CD4-positive, alpha-beta T cell treated with Interleukin-10 for 1 hour (primary cell): ENCODE results near the gene PDGFB.

Experiments used
- DNase-seq: peaks from one replicate; pipeline ENCODE4 v3.0.0-alpha.2; 2020

The PDGFB gene

DNA sequence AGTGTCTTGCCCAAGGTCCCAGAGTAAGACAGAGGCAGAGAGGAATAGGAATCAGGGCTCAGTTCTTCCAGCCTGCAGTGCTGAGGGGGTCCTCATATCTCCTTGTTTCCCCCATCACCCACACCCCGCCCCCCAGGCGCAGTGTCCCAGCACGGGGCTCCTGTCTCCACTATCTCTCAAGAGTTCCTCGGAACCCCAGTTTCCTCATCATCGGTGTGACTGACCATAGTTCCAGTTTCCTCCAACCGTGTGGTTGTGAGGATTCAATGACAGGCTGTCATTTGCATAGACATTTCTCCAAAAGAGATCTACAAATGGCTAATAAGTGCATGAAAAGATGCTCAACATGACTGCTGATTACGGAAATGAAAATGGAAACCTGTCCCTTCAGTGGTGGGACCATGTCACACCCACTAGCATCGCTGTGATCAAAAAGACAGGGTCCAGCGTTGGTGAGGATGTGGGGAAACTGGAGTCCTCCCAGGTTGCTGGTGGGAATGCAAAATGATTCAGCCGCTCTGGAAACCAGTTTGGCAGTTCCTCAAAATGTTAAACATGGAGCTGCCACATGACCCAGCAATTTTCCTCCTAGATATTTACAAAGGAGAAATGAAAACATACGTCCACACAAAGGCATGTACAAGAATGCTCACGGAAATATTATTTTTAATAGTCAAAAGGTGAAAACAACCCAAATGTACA is 31.8 kb upstream of the PDGFB start:
- no peak for DNase-seq

DNA sequence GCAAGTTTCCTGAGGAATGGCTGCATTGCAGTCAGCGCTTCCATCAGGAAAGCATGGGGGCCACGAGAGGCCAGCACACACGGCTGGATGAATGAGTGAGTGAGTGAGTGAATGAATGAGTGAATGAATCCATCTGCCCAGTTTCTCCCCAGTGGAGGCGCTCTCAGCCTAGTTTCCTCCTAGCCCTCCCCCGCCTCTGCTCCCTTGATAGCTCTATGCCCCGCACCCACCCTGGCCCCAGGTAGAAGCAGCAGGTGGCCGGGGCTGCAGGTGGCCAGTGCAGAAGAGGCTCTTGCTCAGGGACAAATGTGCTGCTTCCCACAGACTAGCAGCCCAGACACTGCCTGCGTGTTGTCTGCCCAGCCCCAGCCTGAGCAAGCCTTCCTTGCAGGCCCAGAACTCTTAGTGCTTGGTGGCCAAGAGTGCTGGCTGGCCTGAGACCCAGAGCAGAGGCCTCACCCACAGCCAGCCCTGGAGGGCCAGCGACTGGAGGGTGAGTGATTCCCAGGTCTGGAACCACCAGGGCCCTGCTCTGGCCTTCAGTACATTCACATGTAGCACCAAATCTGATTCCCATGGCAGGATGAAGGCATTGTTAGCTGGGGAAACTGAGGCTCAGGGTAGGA is 31.1 kb upstream of the PDGFB start:
- DNase-seq, result no peak

DNA sequence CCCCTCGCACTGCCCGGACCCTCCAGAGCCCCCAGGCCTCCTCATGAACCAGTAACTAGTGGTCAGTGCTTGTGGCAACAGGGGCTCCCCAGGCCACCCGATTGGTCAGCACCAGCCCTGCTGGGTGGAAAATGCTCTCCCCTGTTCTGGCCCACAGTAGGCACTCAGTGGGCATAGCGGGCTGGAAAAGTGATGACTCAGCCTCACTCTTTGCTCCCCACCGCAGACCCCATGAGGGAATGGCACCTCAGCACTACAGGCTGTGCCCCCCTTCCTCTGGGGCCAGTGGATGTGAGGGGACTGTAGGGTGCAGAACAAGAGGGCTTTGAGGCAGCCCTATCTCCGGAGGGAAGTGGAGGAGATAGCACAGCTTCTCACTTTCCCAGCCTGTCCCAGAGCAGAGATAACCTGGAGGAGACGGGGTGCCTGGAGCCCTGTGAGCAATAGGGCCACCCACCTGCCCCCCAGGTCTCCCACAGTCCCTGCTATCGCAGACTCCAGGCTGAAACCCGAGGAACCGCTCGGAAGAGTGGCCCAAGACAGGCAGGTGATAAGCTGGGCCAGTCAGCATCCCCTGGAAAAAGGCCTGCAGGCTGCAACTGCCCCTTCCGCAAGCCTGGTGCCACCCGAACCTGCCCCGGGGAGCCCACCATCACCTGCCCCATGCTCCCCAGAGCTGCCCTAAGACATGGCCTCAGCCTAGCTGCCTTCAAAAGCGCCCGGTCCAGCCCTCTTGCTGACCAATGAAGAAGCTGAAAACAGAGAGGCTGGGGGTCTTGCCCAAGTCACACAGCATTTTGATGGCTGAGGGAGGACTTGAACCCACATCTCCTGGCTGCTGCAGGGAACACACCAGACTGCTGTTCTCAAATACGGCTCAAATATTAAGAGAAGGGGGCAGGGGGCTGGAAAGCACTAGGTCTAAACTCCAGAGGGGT is 29.4 kb upstream of the PDGFB start:
- DNase-seq, result no peak

DNA sequence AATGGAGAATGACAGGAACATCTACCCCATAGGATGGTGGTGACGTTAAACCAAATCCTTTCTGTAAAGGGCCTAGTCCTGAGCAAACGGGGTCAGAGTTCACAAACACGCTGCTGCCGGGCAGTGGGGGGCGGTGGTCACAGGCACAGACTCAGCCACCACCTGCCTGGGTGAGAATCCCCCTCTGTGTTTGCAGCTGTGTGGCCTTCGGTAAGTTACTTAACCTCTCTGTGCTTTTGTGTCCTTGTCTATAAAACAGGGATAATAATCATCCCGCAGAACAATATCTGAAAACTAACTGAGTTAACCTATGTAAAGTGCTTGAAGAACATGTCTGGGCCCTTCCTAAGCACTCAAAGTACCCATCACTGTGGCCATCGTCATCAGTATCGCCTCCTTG is 26.0 kb upstream of the PDGFB start:
- no peak for DNase-seq

DNA sequence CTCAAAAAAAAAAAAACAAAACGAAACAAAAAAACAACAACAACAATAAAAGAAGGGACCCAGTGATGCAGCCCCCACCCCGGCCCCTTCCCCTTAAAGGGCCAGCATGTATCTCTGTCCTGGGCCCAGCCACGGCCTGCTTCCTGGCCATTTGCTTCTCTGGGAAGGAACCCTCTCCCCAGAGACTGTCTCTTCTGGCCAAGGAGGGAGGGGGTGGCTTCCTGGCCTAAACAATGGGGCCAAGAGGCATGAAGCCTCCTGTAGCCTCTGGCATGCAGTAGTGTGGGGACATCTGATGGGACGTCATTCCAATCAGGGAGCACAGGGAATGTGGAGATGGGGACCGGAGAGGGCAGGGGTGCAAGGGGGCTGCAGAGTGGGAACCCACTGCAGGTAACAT is 25.5 kb upstream of the PDGFB start:
- DNase-seq, result no peak

DNA sequence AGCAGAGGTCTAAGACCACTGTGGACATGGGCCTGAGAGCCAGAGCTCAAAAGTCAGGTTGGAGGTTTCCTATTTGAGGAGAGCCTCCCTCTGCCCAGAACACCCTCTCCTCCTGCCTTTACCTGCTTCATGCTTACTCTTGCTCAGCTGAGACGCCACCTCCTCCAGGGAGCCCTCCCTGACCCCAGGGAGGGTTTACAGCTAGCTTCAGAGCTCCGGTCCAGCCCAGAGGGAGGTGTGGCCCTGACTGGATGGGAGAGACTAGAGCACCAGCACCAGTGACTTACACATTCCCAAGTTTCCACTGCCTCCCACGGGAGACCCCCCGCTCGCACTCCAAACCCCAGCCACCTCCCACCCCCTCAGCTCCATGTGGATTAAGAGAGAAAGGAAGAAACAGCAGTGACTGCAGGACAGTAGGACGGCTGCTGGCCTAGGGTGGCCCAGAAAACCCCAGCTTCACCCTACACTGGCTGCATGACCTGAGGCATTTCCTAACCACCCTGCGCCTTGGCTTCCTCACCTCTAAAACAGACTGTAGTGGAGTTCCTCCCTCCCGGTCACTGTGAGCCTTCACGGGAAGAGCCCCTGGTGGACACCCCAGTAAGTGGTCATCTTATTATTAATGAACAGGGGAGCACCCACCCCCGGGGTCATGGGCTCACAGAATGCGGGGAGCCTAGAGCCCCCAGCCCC is 24.5 kb upstream of the PDGFB start:
- no peak for DNase-seq

DNA sequence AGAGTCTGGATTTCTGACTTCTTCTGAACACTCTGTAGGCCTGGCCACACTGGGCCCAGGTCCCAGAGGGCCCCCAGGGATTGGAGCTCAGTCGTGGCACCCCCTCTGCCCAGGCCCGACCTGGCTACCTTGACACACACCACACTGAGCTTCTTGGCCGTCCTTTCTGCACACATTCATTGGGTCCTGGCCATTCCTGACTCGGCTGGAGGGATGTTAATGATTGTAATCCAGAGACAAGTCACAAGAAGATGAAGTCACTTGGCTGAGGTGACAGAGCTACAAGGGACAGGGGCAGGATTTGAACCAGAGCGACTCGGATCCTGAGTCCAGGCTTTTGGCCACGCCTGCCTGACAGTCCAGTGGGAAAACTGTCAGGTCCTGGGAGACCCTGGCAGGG is 23.9 kb upstream of the PDGFB start:
- DNase-seq, result no peak

DNA sequence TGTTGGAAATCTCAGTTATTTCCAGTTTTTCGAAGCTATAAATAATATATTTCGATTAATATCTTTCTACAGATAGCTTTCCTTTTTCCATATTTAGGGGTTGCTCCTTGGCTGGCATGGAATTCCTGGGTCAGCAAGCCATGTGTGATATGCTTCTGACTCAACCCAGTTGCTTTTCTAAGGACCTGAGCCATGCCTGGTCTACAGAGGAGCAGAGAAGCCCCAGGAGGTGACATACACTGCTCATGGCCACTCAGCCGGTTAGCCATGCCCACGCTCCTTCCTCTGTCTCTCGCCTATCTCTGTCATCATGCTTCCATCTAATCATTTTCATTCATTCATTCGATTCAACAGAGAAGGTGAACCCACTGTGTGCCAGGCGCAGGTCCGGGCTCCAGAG is 23.2 kb upstream of the PDGFB start:
- DNase-seq, result no peak

DNA sequence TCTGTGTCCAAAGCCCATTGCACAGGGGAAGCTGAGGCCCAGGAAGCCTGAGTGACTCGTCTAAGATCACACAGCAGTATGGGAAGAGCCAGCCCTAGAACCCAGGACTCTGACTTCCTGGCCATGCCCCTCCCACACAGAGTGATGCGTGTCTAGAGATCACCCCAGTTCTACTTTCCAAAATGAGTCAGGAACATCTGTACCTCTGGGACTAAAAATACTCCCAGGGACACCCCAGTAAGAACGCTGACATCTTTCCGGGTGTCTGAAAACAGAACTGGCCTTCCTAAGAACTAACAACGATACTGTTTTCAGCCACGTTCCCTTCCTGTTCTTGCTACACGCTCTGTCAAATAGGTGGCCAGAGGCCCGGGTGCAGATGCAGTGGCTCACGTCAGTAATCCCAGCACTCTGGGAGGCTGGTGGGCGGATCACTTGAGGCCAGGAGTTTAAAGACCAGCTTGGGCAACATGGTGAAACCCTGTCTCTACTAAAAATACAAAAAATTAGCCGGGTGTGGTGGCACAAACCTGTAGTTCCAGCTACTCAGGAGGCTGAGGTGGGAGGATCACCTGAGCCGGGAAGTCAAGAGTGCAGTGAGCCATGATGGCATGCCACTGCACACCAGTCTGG is 21.7 kb upstream of the PDGFB start:
- no peak for DNase-seq

DNA sequence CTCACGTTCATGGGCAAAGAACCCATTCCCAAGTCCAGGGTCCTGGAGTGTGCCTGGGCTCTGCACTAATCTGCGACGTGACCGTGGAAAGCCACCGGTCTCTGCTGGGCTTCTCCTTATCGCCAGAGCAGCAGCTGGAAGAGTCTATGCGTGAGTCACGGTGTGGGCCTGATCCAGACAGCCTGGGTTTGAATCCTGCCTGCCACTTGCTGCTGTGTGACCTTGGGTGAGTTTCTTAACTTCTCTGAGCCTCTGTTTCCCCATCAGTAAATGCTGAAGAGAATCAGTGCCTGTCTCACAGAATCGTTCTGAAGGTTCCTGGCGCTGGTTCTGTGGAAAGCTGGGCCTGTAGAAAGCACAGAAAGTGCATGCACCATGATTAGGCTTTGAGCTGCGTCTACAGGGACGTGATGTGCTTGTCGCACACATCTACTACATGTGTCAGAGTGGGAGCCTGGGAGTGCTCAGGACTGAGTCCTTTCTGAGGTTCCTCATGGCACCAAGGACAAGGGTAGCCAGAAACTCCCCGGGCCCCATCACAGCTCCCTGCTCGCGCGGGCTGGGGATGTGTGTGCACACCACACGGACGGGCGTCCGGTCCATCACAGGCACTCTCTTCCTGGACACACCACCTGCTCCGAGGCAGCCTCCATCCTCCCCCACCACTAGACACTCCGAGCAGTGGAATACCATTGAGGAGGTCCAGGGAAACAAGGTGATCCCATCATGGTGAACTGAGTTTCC is 20.5 kb upstream of the PDGFB start:
- no peak for DNase-seq

DNA sequence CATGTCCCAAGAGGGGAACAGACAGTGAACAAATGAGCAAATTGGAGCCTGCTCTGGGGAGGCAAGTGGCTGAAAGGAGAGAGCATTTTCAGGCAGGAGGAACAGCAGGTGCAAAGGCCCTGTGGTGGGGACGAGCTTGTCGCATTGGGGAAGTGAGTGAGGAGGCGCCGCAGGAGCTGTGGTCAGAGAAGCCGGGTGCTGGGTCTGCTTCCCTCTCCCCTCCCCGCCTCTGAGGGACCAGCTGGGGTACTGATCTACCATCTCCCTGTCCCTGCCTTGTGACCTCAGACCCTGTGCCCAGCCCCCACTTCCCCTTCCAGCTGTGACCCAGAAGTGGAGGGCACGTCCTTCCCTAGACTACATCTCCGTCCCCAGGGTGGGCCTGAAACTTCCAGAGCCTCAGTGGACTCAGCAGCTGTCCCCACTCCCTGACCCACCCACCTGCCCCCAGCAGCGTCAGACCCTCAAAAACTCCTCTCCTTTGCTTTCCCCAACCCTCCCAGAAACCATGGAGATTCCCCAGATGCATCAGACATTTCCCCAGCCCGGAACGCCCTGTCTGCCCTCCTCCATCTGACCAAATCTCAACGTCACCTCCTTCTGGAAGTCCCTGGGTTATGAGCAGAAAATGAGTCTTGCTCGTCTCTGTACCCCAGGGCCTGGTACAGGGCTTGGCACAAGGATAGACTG is 19.7 kb upstream of the PDGFB start:
- DNase-seq, result no peak

DNA sequence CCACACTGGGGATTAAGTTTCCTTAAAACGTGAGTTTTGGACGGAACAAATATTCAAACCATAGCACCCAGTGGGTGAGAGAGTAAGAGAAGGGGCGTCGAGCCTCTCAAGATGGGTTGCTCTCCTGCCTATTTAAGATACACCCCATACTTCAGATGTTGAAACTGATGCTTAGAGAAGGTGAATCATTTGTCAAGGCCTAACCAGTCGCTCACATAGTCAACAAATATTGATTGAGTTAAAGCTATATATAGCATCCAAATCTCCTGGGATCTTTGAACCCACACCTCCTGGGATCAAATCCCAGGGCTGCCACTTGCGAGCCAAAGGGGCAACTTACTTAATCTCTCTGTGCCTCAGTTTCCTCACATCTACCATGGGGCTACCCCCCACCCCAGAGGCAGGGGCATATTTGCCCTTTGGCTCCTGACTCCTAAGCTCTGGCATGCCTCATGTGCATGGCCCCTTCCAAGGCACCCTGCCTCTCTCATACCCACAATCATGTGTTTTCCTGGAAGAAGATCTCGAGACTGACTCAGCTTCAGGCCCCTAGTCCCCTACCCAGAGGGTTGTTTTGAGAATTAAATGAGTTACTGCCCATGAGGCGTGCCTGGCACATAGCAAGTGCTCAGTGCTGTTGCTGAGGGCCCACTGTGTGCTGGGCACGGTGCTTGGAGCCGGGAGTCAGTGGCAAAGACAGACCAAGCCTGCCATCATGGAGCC is 19.0 kb upstream of the PDGFB start:
- DNase-seq, result no peak

DNA sequence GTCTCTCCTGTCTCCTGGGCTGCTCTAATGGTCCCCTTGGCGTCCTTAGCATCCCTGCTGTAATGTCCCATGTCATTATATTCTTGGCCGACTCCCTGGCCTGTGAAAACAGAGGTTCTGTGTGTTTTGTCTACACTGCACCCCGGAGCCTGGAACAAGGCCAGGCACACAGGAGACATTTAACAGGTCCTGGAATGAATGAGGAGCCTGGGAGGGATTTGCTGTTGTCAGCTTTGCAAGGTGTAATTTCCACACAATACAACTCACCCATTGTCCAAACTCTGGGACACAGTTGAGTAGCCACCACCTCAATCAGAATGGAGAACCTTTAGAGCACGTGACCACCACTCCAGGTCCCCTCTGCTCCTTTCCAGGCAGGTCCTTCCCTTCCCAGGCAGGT is 14.9 kb upstream of the PDGFB start:
- DNase-seq, result no peak

DNA sequence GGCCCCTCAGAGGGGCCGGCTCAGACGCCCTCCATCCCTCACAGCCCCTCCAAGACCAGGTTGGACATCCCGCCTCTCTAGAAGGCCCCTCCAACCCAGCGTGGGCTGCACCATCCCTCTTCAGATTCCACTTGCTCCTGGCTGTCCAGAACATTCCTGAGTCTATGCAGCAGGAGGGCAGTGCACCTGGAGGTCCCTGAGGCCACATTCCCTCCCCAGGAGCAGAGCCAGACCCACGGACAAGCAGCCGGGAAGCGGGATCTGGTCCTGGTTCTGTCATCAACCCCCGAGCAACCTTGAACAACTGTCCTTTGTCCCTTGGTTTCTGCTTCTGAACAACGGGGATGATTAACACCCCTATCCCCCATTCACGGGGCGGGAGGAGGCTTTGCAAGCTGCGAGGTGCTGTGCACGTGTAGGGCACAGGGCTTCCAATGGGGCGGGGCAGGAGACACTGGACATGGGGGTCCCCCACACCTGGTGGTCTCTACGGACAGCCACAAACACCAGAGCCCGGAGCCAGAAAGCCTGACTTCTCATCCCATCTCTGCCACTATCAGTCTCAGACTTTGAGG is 13.2 kb upstream of the PDGFB start:
- no peak for DNase-seq

DNA sequence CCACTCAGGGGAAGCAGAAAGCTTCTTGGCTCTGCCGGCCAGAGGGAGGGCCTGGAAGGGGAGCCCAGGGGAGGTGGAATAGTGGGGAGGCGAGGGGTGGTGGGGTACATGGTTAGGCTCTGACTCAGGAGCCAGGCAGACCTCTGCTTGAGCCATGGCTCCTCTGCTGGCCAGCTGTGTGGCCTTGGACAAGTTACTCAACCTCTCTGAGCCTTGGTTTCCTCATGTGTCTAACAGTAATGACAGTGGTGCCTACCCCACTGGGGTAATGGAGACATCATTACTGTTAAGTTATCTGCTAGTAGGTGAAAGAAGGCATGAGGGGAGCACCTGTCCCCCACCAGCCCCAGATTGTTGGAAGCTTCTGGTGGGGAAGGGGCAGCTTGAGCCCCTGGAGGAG is 12.2 kb upstream of the PDGFB start:
- DNase-seq, result no peak

DNA sequence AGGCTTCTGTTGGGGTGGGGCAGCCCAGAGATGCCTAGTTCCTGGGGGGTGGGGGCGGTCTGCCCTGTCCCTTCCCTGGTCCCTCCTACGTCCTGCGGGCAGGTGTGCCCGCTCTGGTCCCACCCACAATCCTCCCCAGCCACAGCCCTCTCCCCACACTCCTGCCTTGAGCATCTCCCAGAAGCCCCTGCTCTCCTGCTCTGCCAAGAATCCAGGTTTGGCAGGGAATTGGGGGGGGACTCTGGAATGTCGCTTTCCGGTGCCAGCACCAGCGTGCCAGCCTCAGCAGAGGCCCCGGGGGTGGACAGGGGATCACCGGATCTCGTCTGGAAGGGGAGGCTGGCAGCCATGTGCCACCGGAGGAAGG is 11.4 kb upstream of the PDGFB start:
- no peak for DNase-seq

DNA sequence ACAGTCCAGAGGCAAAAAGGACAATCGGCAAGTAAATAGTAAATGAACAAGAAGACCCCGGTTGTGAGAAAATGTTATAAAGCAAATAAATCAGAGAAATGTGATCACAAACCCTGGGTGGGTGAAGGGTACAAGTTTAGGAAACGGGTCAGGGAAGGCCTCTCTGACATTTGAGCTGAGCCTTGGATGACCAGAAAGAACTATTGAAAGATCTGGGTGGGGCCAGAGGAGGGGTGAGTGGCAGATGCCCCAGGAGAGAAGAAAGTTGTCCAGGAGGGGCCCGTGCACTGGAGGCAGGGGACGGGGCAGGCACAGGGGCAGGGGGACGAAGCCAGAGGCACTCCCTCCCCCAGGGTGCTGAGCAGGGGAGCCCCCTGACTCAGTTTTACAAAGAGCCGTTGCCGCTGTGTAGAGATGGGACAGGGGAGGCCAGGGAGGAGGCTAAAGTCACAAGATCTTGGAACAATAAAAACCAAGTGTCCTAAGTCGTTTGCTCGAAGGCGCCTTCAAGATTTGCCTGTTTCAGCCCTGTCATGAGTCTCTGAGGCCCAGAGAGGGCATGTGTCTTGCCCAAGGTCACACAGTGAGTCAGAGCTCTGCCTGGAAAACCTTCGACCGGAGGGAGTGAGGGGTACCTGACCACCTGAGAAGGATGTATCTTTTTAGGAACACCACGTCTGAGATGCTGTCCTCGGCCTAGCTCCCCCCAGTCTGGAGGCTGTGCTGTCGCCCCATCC is 10.8 kb upstream of the PDGFB start:
- no peak for DNase-seq

DNA sequence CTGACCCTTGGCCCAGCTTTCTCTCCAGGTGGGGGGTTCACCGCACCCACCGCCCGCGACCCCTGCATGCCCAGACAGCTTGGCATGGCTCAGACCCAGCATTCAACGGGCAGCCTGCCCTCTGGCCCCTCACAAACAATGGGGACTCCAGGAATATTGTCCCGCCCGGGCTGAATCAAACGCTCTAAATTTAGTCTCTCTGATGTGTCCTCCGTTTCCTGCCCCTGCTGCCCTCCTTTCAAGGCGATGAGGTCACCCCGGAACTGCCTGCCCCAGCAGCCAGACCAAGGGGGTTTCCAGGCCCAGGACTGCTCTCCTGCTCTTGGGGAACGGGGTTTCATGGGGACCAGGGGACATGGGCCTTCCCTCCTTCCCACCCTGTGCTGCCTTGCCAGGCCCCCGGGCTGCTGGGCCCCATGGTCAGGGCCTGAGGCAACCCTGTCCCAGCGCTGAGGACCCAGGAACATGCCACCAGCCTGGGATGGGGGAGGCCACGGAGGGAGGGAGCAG is 10.1 kb upstream of the PDGFB start:
- peak; percentile 62 for DNase-seq

DNA sequence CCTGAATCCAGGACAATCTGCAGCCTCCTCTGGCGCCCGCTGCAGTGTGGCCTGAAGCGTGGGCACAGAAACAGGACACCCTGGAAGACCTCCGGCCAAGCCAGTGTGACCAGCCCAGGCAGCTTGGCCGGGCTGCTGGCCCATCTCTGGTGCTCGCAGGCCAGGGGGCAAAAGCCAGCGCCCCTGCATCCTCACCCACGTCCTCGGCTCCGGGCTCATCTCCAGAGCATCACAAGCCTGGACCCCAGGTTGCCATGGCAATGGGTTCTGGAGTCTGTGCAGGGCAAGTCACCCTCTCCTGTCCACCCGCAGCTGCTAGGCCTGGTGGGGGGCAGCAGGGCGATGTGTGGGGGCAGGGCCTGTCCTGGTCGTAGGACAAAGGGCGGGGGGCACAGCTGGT is 9.3 kb upstream of the PDGFB start:
- no peak for DNase-seq
